PFSK-1 (cell line): ENCODE measurements around the gene RPS15A.

ENCODE experiments used
- REST ChIP-seq, 2 experiments: IDR thresholded peaks; 2 replicates each; pipeline versions ENCODE4 v1.6.1 to v1.8.0; 2011 to 2012; ENCODE audit warnings: low read depth in 2 of 2, low read length in 2 of 2, control low read depth in 1 of 2, inconsistent platforms in 1 of 2, mild to moderate bottlenecking in 1 of 2, moderate library complexity in 1 of 2; ENCODE audit not compliant: insufficient read depth in 1 of 2

RPS15A gene

GRCh38 chr16:18738768-18739167 is 51.4 kb downstream of the RPS15A start:
- peak in 1 of 2 experiments; percentile 83; a peak in 2 of 4 replicates for TF ChIP-seq REST (IDR thresholded peaks at IDR 0.05; ENCODE audit: insufficient read depth in 1 of 2, low read depth in 2 of 2, low read length in 2 of 2)
